Transverse colon (tissue), 4 donors: ENCODE measurements around the gene RAP1GAP2. TPM values are rescaled to one million over a fixed set of nuclear protein-coding genes. Genes with fewer than 3 reads are reported as not detected.

Experiments used
- DNase-seq: peaks from one replicate; pipeline ENCODE4 v3.0.0-alpha.2; 2019
- H3K27ac ChIP-seq, 4 donors: fragments of 200-600 bp; sonication (generic); 2 replicates each; pipeline ENCODE4 v1.5.1; 2016 to 2018; ENCODE audit warnings: inconsistent platforms in 4 of 4
- H3K27me3 ChIP-seq: fragments of 200-600 bp; sonication (generic); 2 replicates; pipeline ENCODE4 v1.5.1; 2017; ENCODE audit warnings: inconsistent platforms
- H3K36me3 ChIP-seq, 4 donors: fragments of 200-600 bp; sonication (generic); 2 replicates each; pipeline ENCODE4 v1.5.1; 2017 to 2019; ENCODE audit warnings: inconsistent platforms in 4 of 4
- H3K4me1 ChIP-seq, 4 donors: fragments of 200-600 bp; sonication (generic); 2 replicates each; pipeline ENCODE4 v1.5.1; 2017 to 2020; ENCODE audit warnings: inconsistent platforms in 4 of 4
- H3K4me3 ChIP-seq, 4 donors: fragments of 200-600 bp; sonication (generic); 1 replicate in 1 of 4; 2 replicates in 3 of 4; pipeline versions ENCODE4 v1.5.1 to v1.6.1; 2017 to 2019; ENCODE audit warnings: inconsistent platforms in 4 of 4
- H3K9me3 ChIP-seq, 2 donors: fragments of 200-600 bp; sonication (generic); 2 replicates each; pipeline ENCODE4 v1.5.1; 2017 to 2019; ENCODE audit warnings: inconsistent platforms in 2 of 2
- EP300 ChIP-seq: sonication (generic); formaldehyde crosslinking; IDR thresholded peaks from one replicate; pipeline ENCODE4 v1.6.1; 2017; ENCODE audit warnings: antibody characterized with exemption, low read depth
- POLR2A ChIP-seq: fragments of 450-650 bp; IDR thresholded peaks from one replicate; pipeline ENCODE4 v1.6.1; 2016; ENCODE audit warnings: antibody characterized with exemption, mild to moderate bottlenecking, moderate library complexity
- POLR2AphosphoS5 ChIP-seq, 3 donors: sonication (generic); formaldehyde crosslinking; IDR thresholded peaks; one replicate each; pipeline ENCODE4 v1.6.1; 2016; ENCODE audit warnings: antibody characterized with exemption in 3 of 3
- WGBS, 2 donors: methylation state at CpG; one replicate each; pipeline ENCODE4 v1.1.5; 2018; ENCODE audit warnings: low coverage in 1 of 2; 5-methylcytosine and 5-hydroxymethylcytosine counted together
- in situ Hi-C, 4 donors: fragments of 200-750 bp; cut with MboI; loops; one replicate each; pipeline versions ENCODE4 v1.15.0 to v1.15.1; 2017; ENCODE audit warnings: low sequenced_read_pairs in 3 of 4, low pct_ligation_motif_present in 1 of 4, low pct_unique_long_range_greater_than_20kb in 1 of 4
- intact Hi-C: fragments of 100-400 bp; cut with DNase I; formaldehyde crosslinking; loops from one replicate; pipeline ENCODE4 v1.15.1; 2023; ENCODE audit warnings: low total_unique reads
- total RNA-seq, 4 donors: library from RNA; depleted of rRNA; stranded (reverse); fragments of >200 nt; gene quantifications; one replicate each; pipeline ENCODE4 v1.1.0, GENCODE V29; 2016
- TF ChIP-seq, protein P1 (sequence below), 5 experiments: fragments of 200-600 bp in 3 of 5; fragments of 450-650 bp in 2 of 5; sonication (generic) in 3 of 5; IDR thresholded peaks; 1 replicate in 2 of 5; 2 replicates in 3 of 5; pipeline ENCODE4 v1.5.1; 2016 to 2017; ENCODE audit warnings: antibody characterized with exemption in 5 of 5, inconsistent platforms in 3 of 5, mild to moderate bottlenecking in 2 of 5, moderate library complexity in 1 of 5

The RAP1GAP2 gene
- total RNA-seq, 4 donors from 2014 or later: 23.0 to 39.6 (median 33.9) TPM

DNA sequence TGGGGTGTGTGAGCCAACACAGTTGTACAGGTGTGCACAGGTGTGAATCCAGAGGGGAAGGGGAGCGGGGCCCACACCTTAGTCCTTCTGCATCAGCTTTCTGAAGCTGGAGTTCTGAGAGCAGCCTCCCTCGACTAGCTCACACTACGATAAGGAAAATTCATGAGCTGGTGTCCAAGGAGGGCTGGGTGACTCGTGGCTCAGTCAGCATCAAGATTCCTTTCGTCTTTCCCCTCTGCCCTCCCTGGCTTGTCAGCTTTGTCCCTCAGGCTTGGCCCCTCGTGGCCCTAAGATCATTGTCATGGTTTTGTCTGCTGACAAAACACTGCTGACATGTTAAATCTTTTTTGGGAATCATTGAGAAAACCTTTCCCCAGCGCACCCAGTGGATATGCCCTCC is 219.7 kb downstream of the RAP1GAP2 start:
- intact Hi-C loops (no loop called here), in situ Hi-C loops (loop anchor here (10.0 to 25.0 kb wide), 2 partner anchors 179 to 191 kb away; no protein-coding TSS in a partner anchor)
- Histone ChIP-seq H3K36me3 (peaks cover 0 to 13% (median 2%) of the 10 kb centered on the region in 4 donors), H3K27me3 (no peaks in the 10 kb centered on the region), H3K27ac (no peak overlapping the region), H3K4me3 (no peak overlapping the region), H3K4me1 (no peaks in the 10 kb centered on the region), H3K9me3 (no peaks in the 10 kb centered on the region)
- TF ChIP-seq EP300 (no peak), POLR2AphosphoS5 (IDR thresholded peaks at IDR 0.05) (no peak), POLR2A (no peak)
- TF ChIP-seq, protein P1, sequence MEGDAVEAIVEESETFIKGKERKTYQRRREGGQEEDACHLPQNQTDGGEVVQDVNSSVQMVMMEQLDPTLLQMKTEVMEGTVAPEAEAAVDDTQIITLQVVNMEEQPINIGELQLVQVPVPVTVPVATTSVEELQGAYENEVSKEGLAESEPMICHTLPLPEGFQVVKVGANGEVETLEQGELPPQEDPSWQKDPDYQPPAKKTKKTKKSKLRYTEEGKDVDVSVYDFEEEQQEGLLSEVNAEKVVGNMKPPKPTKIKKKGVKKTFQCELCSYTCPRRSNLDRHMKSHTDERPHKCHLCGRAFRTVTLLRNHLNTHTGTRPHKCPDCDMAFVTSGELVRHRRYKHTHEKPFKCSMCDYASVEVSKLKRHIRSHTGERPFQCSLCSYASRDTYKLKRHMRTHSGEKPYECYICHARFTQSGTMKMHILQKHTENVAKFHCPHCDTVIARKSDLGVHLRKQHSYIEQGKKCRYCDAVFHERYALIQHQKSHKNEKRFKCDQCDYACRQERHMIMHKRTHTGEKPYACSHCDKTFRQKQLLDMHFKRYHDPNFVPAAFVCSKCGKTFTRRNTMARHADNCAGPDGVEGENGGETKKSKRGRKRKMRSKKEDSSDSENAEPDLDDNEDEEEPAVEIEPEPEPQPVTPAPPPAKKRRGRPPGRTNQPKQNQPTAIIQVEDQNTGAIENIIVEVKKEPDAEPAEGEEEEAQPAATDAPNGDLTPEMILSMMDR (IDR thresholded peaks at IDR 0.05): no peak
- WGBS, 2 donors: 84% methylated on average over 7 of the region's 7 CpGs; no CpG with 5 or more reads in 1 of the 2 donors
- no peak for DNase-seq

DNA sequence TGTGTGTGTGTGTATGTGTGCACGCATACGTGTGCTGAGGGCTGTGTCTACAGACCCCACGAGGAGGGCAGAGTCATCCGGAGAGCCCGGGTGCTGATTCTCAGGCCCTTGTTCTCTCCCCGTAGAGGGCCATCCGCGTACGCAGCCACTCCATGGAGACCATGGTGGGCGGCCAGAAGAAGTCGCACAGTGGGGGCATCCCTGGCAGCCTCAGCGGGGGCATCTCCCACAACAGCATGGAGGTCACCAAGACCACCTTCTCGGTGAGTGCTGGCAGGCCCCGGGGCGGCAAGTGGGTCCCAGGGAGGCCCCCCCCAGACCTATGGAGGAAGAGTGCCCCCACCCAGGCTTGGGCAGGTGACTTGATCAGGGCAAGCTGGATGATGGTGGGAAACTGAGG is 221.7 kb downstream of the RAP1GAP2 start:
- Histone ChIP-seq H3K4me3 (no peak overlapping the region), H3K9me3 (peaks cover 0 to 4% of the 10 kb centered on the region in 2 donors), H3K27me3 (no peaks in the 10 kb centered on the region), H3K4me1 (no peaks in the 10 kb centered on the region), H3K27ac (no peak overlapping the region), H3K36me3 (peaks cover 0 to 24% (median 6%) of the 10 kb centered on the region in 4 donors)
- TF ChIP-seq POLR2AphosphoS5 (IDR thresholded peaks at IDR 0.05) (no peak), POLR2A (no peak), EP300 (no peak)
- TF ChIP-seq, protein P1 (IDR thresholded peaks at IDR 0.05): no peak
- intact Hi-C loops (no loop called here), in situ Hi-C loops (loop anchor here (10.0 to 25.0 kb wide), 2 partner anchors 181 to 193 kb away; no protein-coding TSS in a partner anchor)
- 93% methylated on average over 9 of the region's 15 CpGs; no CpG with 5 or more reads in 1 of the 2 donors for WGBS, 2 donors
- no peak for DNase-seq

DNA sequence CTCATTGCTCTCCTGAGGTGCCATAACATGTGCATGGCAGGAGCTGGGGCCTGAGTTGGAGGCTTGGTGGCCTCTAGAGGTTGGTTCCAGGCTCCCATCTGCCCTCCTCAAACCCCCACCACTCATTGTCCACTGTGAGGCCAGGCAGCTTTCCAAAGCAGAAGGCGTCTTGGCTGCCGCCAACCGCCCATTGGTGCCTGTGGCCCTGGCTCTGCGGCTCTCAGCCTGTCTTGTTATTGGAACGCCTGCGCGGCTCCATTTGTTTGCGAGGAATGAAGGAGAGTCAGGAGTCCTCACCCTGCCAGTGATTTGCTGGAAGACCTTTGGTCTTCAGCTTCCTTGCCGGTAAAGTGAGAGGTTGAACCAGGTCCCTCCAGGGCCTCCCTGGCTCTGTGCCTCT is 223.5 kb downstream of the RAP1GAP2 start:
- WGBS, 2 donors: 84% methylated on average over 7 of the region's 9 CpGs; no CpG with 5 or more reads in 1 of the 2 donors
- Histone ChIP-seq H3K36me3 (peaks cover 0 to 29% (median 6%) of the 10 kb centered on the region in 4 donors), H3K4me1 (no peaks in the 10 kb centered on the region), H3K4me3 (no peak overlapping the region), H3K27ac (no peak overlapping the region), H3K9me3 (peaks cover 6 to 8% of the 10 kb centered on the region in 2 donors), H3K27me3 (no peaks in the 10 kb centered on the region)
- DNase-seq: no peak
- in situ Hi-C loops: loop anchor here (10.0 to 25.0 kb wide), 2 partner anchors 182 to 195 kb away; no protein-coding TSS in a partner anchor
- TF ChIP-seq, protein P1 (IDR thresholded peaks at IDR 0.05): no peak
- TF ChIP-seq POLR2A: no peak
- TF ChIP-seq EP300: no peak
- no peak for TF ChIP-seq POLR2AphosphoS5 (IDR thresholded peaks at IDR 0.05)
- intact Hi-C loops: no loop called here

DNA sequence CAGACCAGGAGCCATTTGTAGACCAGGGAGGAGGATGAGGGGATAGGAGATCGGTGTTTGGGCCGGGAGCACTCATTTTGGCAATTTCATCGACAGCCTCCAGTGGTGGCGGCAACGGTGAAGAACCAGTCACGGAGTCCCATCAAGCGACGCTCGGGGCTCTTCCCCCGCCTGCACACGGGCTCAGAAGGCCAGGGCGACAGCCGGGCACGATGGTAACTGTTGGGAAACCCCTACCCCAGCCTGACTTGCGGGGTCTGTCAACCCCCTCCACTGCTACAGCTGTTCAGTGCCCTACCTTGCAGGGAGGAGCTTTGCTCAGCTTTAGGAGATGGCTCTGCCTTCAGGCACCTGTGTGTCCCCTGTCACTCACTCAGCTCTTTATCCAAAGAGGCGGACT is 224.1 kb downstream of the RAP1GAP2 start:
- Histone ChIP-seq H3K27ac (no peak overlapping the region), H3K9me3 (peaks cover 6 to 8% of the 10 kb centered on the region in 2 donors), H3K27me3 (no peaks in the 10 kb centered on the region), H3K36me3 (peaks cover 0 to 29% (median 6%) of the 10 kb centered on the region in 4 donors), H3K4me3 (no peak overlapping the region), H3K4me1 (no peaks in the 10 kb centered on the region)
- TF ChIP-seq POLR2A: no peak
- TF ChIP-seq, protein P1 (IDR thresholded peaks at IDR 0.05): no peak
- no peak for TF ChIP-seq EP300
- TF ChIP-seq POLR2AphosphoS5 (IDR thresholded peaks at IDR 0.05): no peak
- intact Hi-C loops (no loop called here), in situ Hi-C loops (loop anchor here in 2 of 4 donors (25.0 kb wide), 1 partner anchor 183 kb away; no protein-coding TSS in a partner anchor)
- DNase-seq: no peak
- 71 to 95% methylated on average over 1 to 9 of the region's 16 CpGs for WGBS, 2 donors
